ENCODE data around the gene TRIM50.
"Not testable (repeated sequence)": the region's sequence is repeated elsewhere in the genome, so short reads cannot be mapped to it uniquely, and the experiment has no call there.

The TRIM50 gene

DNA sequence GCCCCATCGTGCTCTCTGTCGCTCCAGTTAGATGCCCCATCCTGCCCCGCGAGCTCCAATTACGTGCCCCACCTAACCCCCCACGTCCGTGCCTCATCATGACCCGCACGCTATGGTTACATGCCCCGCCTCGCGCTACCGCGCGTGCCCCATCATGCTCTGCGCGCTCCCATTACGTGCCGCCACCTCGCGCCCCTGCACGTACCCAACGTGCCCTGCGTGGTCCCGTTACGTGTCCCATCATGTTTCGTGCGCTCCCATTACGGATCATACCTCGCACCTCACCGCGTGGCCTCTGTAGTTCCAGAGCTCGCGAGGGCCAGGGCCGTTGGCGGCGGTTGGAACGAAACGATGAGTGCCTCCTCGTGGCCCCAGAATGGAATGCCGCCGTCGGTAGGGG lies at the start of gene TRIM50, which contains the start of gene FKBP6:
TSS of gene TRIM50 (minus strand) at position 161 of the 400 bp plus-strand sequence. CDS start 3,295 bp downstream, outside the sequence.
TSS of gene FKBP6 (plus strand) at position 240 of the 400 bp plus-strand sequence. CDS start 268 bp downstream, outside the sequence.
- not testable (repeated sequence) for DNase-seq (ENCODE audit: low read depth)

DNA sequence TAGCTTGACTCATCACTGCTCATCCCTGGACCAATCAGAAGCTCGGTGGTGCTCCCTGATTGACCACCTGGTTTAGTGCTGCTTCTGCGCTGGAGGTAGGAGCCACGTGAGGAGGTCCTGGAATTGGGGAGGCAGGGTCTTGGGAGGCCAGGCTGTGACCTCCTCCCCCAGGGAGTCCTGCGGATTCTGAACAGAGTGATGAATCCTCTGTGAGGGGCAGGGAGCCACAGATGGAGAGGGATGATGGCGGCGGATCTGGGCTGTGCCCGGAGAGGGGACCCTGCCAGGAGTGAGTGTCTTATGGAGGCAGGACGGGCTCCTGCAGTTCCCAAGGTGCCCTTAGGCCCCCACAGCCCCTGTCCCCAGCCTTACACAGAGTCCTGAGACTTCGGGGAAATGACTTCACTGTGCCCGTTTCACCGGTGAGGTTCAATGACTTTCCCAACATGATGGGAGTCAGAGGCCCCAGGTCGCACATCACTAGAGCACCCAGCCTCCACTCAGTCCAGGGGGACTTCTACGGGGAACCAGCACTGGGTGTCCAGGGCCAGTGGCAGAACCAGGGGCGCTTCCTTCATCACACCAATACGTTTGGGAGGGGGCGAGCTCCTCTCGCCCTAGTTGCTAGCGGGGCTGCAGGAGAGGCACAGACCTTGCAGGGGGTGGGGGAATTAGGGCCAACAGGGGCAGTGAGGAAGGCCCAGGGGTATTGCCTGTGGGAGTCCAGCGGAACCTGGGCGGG lies 49.0 kb upstream of the TRIM50 start:
- no peak for DNase-seq (ENCODE audit: low read depth)

DNA sequence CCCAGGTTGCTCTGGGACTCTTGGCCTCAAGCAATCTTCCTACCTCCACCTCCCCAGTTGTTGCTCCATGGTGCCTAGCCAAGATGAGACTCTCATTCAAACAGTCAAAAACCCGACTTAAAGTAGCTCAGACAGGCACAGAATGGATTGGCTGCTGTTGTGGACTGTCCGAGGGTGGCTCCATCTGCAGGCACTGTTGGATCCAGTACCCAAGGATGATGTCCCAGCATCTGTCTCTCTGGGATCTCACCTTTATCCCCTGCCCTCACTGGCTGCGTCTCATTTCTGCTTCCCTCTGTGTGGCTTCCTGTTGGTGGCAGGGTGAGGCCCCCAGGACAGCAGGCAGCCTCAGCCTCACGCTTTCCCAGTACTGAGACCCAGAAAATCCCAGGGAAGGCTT lies 48.4 kb upstream of the TRIM50 start:
- not testable (repeated sequence) for DNase-seq (ENCODE audit: low read depth)

DNA sequence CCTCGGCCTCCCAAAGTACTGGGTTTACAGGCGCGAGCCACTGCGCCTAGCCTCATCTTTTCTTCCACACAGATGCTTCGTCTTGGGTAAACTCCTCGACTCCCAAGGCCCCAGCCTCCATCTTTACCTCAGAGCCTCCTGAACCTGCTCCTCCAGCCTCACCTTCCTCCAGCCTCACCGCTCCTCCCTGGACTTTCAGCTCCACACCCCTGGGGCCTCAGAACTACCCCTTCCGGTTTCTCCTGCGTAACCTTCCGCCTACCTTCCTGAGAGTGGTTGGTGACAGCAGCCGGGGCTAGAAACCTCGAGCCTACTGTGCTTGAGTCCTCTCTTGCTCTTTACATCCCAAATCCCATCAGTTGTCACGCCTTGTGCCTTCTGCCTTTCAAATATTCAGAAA lies 45.9 kb upstream of the TRIM50 start:
- DNase-seq (ENCODE audit: low read depth): no peak

DNA sequence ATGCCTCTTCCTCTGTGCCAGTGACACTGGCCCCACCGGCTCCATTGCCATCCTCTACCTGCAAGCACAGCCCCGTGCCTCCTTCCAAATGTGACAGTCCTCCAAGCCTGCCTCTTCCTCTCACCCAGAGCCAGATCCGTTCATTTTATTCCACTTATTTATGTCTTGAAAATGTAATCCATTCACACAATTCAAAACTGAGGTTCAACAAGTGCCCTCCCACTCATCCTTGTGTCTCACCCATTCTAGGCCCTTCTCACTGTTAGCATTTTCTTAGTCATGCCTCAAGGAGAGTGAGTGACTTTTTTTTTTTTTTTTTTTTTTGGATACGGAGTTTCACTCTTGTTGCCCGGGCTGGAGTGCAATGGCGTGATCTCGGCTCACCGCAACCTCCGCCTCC lies 41.7 kb upstream of the TRIM50 start:
- no peak for DNase-seq (ENCODE audit: low read depth)

DNA sequence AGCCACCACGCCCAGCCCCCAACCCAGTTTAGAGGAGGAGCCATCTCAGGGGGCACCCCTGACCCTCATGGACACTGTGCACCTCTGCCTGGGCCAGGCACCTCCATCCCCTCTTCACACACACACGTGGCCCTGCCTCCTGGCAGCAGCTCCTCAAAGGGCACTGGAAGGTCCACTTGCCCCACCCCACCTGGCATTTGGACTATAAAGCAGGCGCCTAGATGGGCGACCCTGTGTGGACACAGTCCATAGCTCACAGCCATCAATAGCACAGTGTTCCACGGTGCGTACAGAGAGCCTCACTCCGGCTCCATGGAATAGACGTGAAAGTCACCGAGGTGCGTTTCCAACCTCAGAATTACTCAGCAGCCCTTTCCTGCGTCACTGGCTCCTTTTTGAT lies 41.1 kb upstream of the TRIM50 start:
- no peak for DNase-seq (ENCODE audit: low read depth)

DNA sequence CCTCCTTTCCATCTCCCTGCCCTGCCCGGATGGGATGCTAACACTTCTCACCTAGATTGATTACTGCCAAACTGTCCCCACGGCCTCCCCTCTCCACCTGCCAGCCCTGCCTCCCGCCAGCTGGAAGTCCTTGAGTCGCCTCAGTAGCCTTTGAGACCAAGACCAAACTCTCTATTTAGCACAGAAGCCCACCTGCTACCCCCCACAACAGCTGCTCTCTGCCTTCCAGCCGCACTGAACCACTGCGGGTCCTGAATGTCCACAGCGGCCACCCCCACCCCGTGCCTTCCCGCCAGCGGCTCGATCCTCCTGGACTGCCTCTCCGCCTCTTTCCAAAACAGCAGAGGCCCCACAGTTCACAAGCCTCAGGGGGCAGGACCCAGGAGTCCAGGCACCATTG lies 39.1 kb upstream of the TRIM50 start:
- no peak for DNase-seq (ENCODE audit: low read depth)

DNA sequence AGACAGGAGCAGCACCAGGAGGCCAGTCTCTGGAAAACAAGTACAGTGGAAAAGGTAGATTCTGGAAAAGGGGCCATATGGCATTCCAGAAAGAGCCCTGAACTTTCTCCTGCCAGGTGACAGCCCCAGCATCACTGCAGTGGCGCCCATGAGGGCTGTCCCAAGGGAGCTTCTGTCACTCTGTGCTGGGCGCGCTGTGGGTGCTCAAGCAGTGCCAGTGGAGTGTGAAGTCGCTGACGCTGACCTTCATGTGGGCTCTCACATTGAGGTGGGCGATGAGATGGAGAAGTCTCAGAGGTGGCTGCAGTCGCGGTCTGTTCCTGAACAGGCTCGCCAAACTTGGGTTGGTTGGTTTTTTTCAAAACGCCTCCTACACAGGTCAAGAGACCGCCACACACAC lies 38.2 kb upstream of the TRIM50 start:
- no peak for DNase-seq (ENCODE audit: low read depth)

DNA sequence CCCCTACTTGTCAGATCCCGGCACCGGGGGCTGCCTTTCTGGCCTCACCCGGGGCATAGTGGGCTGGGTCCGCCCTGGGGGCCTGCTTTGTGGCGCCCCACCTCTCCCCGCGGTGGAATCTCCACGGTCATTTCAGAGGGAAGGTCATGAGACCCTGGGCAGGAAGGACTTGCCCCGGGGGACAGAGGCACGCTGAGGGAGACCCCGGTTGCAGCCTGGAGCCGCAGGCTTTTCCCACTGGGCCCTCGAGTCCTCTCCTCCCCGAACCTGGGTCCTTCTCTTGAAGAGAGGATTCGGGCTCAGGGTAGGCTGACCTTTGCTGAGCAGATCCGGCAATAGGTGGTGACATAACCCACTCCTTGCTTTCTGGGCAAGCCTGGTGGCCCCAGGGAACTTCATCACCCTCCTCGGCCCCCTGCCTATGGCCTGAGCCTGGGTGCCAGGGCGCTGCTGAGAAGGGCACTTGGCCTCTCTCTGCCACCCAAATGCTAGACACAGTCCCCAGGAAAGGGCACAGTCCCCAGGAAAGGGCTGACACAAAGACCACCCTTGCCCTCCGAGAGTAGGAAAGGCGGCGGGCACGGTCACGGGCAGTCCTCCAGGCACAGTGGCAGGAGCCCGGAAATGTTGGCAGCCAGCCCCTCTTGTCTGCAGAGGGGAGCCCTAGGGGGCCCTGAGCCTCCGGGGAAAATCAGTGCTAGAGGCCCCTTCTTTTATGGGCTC lies 36.3 kb upstream of the TRIM50 start:
- DNase-seq (ENCODE audit: low read depth): no peak

DNA sequence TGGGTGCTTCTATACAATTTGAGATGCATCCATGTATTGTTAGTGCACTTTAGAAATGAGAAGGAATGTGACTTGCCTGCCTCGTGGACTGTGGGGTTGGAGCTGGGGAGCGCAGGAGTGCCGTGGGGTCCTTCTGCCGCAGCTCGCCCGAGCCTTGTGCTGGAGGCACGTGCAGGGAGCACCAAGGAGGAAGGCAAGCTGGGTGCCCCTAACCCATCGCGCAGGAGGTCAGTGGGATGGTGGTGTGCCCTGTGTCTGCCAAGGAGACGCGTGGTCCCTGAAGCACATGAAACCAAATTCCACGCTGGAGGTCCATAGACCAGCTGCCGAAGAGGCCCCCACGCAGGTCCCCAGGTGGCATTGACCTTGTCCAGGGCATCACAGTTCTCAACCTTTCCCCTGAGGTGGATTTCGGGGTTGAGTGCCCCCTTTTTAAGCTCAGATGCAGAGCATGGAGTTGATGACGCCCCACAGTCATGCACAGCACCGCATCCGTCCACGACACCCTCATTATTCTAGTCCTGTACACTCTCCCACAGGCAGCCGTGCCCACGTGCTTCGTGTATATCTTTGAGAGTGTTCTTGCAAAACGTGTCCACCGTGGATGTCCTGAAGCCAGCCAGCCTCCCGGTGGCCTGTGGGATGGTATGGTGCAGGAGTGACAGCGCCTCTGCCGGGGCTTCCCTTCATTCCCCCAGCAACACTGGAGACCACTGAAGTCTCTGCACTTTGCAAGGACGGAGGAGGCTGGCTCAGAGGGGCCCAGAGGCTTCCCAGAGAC lies 35.5 kb upstream of the TRIM50 start:
- DNase-seq (ENCODE audit: low read depth): no peak

DNA sequence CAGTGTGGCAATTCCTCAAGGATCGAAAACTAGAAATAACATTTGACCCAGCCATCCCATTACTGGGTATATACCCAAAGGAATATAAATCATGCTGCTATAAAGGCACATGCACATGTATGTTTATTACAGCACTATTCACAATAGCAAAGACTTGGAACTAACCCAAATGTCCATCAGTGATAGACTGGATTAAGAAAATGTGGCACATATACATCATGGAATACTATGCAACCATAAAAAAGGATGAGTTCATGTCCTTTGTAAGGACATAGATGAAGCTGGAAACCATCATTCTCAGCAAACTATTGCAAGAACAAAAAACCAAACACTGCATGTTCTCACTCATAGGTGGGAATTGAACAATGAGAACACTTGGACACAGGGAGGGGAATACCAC lies 32.7 kb upstream of the TRIM50 start:
- DNase-seq (ENCODE audit: low read depth): not testable (repeated sequence)

DNA sequence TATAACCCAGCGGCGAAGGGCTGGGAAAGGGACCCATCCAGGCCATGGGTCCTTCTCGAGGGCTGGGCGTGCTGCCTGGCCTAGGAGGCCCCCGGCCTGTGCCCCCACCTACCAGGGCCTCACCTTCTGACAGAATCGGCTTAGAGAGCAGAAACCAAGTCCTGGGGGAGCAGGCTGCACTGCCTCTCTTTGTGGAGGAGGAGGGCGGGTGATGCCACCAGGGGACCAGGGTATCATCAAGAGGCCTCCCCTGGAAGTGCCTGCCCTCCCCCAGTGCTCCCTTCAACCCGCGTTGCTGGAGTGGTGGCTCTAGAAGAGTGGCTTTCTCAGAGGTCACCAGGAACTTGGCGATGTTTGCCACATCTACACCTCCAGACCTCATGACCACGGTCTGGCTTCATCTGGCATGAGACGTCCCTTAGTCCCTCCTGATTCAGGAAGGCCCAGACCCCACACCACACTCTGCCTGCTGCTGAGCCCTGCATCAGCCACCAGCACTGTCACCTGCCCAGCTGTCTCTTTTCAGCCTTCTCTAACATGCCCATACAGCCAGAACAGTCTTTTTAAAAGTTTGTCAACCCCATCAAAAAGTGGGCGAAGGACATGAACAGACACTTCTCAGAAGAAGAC lies 32.0 kb upstream of the TRIM50 start:
- DNase-seq (ENCODE audit: low read depth): no peak

DNA sequence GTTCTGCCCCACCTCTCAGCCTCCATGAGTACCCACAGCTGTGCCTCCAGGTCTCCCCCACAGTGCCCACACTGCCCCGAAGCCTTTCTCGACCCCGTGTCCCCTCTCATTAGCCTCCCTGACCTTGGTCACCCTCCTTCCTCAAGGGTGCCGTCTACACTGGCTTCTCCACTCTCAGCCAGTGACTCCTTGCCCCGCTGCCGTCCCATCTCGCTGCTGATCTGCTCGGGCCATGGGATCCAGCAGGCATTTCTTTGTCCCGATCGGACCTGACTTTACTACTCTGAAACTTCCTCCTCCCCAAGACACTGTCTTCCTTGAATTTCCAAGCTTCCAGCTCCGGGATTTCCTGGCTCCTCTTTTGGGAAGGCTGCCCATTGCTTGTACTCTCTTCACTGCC lies 31.4 kb upstream of the TRIM50 start:
- DNase-seq (ENCODE audit: low read depth): no peak

DNA sequence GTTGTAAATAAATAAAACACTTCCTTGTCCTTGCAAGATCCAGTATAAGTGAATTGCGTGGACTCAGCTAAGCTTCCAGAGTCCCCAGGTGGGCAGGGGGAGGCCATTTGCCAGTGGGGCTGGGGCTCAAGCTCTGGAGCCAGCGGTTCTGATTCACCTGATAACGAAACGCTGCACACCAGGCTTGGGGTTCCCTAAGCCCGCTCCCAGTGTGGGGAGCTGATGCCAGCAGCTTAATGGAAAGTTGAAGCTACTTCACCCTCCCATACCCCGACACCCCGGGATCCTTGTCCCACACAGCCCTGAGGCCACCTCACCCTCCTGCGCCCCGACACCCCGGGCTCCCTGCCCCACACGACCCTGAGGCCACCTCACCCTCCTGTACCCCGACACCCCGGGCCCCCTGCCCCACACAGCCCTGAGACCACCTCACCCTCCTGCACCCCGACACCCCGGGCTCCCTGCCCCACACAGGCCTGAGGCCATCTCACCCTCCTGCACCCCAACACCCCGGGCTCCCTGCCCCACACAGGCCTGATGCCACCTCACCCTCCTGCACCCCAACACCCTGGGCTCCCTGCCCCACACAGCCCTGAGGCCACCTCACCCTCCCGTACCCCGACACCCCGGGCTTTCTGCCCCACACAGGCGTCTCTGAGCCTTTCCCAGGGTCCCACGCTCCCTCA lies 30.9 kb upstream of the TRIM50 start:
- no peak for DNase-seq (ENCODE audit: low read depth)

DNA sequence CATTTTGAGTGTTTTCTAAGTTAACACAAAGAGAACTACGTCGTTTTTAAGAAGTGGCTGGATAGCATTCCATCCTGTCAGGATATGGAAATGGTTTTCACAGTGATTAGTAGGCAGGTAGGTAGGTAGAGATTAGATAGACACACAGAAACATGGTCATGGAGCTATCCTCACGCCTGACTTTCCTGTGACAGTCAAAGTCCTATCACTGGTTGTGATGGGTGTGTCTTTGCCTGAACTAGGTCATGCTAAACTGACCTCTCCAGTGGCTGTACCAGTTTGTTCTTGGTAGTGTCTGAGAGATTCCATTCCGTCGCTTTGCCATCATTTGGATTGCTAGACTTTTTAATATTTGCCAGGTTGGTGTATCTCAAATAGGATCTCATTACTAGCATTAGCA lies 28.3 kb upstream of the TRIM50 start:
- no peak for DNase-seq (ENCODE audit: low read depth)

DNA sequence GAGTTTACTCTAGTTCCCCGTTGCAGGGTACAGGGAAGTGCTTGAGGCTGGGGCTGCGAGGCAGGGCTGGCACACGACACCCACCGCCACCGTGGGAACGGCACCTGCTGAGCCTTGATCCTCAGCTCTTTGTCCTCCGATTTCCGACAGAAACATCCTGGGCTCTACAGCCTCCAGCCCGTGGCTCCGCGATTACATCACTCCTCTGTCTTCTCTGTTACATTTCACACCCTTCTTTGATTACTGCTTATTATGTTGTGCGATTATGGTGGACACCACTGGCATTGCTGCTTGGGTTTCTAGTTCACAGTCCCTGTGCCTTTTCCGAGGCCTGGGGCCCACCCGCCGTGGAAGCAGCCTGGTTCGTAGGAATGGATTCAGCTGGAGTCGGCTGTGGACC lies 26.9 kb upstream of the TRIM50 start:
- no peak for DNase-seq (ENCODE audit: low read depth)

DNA sequence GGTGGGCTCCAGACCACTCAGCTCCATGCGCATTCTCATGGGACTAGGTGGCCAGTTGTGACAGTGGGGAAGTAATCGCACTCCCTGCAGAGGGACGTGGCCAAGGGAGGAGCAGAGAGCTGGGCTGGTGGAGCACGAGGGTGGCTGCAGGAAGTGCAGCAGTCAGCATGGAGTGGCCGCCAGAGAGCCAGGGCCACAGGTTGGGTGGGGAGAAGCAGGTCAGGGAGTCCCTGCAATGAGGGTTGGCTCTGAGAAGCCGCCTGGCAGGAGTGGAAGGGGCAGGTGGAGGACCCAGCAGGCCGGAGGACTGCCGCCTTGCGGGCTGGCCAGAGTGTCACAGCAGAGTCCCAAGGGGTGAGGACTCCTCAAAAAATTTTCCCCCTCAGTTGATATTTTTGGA lies 26.3 kb upstream of the TRIM50 start:
- no peak for DNase-seq (ENCODE audit: low read depth)

DNA sequence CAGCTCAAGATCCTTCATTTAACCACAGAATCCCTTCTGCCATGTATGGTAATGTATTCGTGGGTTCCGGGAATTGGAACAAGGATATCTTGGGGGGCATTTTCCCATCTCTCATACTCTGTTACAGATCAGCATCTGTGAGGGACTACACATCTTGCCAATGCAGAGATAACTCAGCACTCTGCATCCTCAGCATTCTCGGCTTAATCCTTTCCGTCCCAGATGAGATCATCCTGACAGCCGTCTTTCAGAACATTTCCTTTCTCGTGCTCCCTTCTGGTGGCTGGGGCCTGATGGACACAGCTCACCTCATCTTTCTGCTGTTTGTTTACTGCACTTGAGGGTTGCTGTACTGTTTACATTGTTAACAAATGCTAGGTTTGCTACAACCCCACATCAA lies 25.4 kb upstream of the TRIM50 start:
- no peak for DNase-seq (ENCODE audit: low read depth)

DNA sequence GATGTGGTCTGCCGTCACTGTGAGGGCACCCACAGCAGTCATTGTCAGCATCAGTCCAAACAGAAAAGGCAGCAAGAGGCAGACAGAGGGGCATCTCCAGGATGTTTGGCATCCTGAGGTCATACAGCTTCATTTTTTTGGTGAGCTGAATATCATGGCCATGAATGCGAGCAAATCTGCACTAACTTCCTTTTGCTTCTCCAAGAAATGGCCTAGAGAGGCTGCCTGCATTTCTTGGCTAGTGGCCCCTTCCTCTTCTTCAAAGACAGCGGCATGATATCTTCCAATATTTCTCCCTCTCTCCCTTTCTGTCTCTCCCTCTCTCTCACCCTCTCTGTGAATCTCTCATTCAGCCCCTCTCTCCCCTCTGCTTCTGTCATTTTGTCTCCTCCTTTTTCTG lies 24.9 kb upstream of the TRIM50 start:
- DNase-seq (ENCODE audit: low read depth): no peak

DNA sequence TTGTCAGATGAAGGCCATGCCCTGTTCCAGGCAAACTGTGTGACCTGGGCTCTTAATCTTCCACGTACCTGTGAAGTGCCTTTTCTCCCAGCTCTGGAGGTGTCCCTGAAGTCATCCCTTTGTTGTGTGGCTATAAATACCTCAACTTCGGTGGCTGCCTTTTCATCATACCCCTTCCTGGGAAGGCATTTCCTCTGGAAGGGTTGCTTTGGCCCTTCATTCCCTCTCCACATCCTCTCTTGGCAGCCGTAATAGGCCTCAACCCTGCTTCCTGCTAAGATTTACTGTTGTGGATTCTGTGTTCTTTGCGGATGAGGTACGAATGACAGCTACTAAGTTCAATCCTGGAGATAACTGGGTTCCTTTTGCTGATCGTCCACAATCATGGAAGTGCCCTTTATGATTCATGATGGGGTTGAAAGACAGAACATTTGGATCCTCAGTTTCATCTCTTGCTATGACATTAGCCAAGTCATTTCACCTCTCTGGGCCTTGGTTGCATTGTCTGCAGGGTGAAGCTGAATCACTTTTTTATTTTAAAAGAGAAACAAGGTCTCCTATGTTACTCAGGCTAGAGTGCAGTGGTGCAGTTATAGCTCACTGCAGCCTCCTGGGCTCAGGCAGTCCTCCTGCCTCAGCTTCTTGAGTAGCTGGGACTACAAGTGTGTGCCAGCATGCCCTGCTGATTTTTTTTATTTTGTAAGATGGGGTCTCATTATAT lies 23.7 kb upstream of the TRIM50 start:
- DNase-seq (ENCODE audit: low read depth): no peak

Measured in stimulated activated CD8-positive, alpha-beta memory T cell treated with anti-CD3 and anti-CD28 coated beads, Interleukin-15, amount 100 ng/mL, for 1 hour (primary cell).